Measurements from ENCODE around the gene PARD6A. TPM values are rescaled to one million over a fixed set of nuclear protein-coding genes. Genes with fewer than 3 reads are reported as not detected.
A peak's percentile ranks its signal among the peaks of the same experiment; 100 is the strongest.

The PARD6A gene
- total RNA-seq, 1 experiment from 2014 or later, result 3.4 TPM

GRCh38 chr16:67653128-67653788 is 7.5 kb upstream of the PARD6A start:
- DNase-seq (ENCODE audit: extremely low read depth, low read depth), result no peak

GRCh38 chr16:67653789-67654402 is 6.9 kb upstream of the PARD6A start:
- no peak for DNase-seq (ENCODE audit: extremely low read depth, low read depth)

- DNase-seq (ENCODE audit: extremely low read depth, low read depth), result no peak
These were observed 6.3 kb upstream of the PARD6A start for GRCh38 chr16:67654403-67654911.

DNA sequence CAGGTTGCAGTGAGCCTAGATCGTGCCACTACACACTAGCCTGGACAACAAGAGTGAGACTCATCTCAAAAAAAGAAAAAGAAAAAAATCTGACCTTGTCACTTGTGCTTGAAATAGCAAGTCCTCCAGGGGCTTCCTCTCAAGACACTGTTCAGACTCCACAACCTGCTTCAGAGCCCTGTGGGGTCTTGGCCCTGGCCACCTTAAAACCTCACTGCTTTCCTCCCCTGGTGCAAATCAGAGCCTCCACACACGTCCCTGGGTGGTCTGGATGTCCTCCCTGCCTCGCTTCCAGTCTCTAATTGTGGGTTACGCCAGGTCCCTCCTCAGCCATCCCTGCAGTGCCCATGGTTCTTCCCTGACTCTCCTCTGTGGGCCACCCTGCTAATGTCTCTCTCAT is 5.4 kb upstream of the PARD6A start:
- no peak for DNase-seq (ENCODE audit: extremely low read depth, low read depth)

GRCh38 chr16:67656344-67657016 is 4.3 kb upstream of the PARD6A start:
- DNase-seq (ENCODE audit: extremely low read depth, low read depth), result no peak

- DNase-seq (ENCODE audit: extremely low read depth, low read depth), result no peak
These were observed 3.6 kb upstream of the PARD6A start for GRCh38 chr16:67657017-67657608.

GRCh38 chr16:67657751-67658518 is 2.8 kb upstream of the PARD6A start:
- no peak for DNase-seq (ENCODE audit: extremely low read depth, low read depth)

GRCh38 chr16:67658849-67659674 is 1.7 kb upstream of the PARD6A start:
- DNase-seq (ENCODE audit: extremely low read depth, low read depth), result no peak

DNA sequence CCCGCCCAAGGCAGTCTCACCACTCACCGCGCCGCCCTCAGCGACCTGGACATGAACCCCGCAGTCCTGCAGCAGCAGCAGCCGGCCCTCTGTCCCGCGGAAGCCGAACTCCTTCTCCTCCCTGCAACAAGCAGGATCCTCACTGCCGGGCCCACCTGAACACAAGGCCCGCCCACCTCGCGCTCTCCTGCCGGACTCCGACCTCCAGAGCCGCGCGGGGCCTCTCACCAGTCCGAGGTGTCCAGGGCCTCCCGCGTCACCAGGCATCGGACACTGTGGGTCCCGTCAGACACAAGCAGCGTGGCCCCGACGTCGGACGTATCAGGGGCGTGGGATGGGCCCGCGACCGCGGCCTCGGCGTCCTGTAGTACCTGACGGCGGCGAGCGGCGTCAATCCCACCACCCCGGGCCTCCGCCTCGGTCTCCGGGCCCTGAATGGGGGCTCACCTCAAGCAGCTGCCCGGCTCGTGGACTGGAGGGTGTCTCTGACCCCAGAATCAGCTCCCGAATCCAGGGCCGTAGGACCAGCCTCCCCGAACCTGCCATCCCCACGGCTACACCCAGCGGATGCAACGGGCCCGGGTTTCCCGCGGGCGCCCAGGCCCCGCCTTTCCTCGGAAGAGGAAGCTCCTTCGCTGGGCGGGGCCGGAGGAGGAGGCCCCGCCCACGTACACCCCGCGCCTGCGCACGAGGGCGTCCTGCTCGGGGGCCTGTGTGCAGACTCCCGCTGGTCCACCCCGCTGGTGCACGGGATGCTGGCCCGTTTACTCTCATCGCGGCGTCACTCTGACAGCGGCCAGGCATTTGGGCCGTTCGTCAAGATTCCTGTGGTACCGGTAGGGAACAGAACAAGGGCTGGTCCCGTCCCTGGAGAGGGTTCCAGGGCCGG is 841 bp upstream of the PARD6A start, which contains the start of gene ACD:
Gene ACD (minus strand): TSS at position 586 of the 889 bp plus-strand sequence. CDS start 40 bp downstream, at position 546.
- DNase-seq (ENCODE audit: extremely low read depth, low read depth), result peak; percentile 94

DNA sequence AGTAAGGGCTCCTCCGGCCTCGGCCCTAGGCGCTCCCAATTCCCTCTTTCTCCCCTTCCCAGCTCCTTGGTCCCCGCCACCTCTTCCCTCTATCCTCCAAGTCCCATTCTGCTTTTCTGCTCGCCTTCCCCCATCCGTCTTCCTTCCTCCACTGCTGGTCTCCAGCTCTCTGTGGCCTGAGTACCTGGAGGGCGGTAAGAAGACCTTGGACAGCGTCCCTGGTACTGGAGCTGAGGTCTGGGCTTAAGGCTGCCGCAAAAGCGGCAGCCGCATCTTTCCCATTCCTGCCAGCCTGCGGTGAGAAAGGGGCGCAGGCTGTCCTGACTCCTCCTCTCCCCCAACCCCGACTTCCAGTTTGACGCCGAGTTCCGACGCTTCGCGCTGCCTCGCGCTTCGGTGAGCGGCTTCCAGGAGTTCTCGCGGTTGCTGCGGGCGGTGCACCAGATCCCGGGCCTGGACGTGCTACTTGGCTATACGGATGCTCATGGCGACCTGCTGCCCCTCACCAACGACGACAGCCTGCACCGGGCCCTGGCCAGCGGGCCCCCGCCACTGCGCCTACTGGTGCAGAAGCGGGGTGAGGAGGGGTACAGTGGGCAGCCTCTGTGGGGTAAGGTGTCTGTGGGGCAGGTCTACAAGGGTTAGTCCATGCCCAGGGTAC is 471 bp downstream of the PARD6A start:
- no peak for DNase-seq (ENCODE audit: extremely low read depth, low read depth)

GRCh38 chr16:67661886-67662652 is 1.3 kb downstream of the PARD6A start:
- no peak for DNase-seq (ENCODE audit: extremely low read depth, low read depth)

DNA sequence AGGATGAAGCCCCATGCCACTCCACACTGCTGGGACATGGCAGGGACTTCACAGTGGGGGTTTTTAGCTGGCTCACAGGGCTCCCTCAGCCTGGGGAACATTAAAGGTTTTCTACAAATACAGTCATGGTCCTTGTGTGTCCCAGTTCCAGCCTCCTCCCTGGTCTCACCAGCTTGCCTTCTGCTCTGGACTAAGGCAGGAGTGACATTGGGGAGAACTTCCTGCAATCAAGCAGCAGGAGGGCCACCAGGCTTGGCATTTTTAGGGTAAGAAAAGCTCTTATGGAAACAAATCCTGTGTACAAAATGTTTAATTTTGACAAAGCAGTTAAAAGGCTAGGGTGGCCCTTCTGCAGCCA is 1.9 kb downstream of the PARD6A start:
- DNase-seq (ENCODE audit: extremely low read depth, low read depth), result no peak

GRCh38 chr16:67663151-67663876 is 2.6 kb downstream of the PARD6A start:
- DNase-seq (ENCODE audit: extremely low read depth, low read depth), result no peak

- DNase-seq (ENCODE audit: extremely low read depth, low read depth), result no peak
These were observed 3.1 kb downstream of the PARD6A start for GRCh38 chr16:67663877-67664222.

DNA sequence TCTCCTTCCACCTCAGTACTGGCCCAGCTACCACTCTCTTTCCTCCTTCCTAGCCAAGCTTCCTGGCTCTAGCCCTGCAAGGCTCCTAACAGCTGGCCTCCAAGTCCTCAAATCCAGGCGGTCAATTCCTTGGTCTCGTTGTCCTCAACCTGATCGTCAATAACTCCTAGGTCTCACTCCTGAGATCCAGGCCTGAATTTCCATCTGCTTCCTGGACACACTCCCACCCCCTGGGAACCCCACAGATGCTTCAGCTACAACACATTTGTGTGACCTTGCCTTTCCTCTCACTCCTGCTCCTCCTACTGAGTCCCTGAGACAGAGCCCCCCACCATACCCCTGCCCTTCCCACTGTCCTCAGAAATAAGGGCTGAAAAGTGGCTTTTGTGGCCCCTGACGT is 3.5 kb downstream of the PARD6A start:
- DNase-seq (ENCODE audit: extremely low read depth, low read depth), result no peak

DNA sequence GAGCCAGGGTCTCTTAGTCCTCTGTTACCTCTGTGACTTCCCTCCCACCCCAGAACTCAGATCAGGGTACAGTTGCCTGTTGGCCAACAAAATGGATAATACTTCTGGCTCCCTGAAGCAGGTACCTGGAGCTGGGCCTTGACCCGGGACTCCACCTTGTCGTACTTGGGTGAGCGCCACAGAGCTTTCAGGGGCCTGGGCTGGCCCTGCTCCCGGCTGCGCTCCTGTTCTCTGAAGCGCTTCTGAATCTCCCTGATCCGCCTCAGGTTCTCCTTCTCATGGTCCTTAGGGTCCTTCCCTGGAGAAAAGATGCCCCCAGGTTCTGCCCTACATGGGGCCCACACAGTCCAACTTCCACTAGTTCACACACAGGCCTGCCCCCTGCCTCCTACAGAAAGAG is 4.1 kb downstream of the PARD6A start:
- DNase-seq (ENCODE audit: extremely low read depth, low read depth), result no peak

- DNase-seq (ENCODE audit: extremely low read depth, low read depth), result no peak
These were observed 4.8 kb downstream of the PARD6A start for GRCh38 chr16:67665598-67665997.
